GM12878 (cell line): ENCODE data around the gene MAF. TPM values are rescaled to one million over a fixed set of nuclear protein-coding genes. Genes with fewer than 3 reads are reported as not detected.

Experiments
- ATAC-seq: fragments of 200-7000 bp; cut with Tn5 transposase; 3 replicates; pipeline ENCODE4 v1.9.1; 2020; ENCODE audit warnings: mild to moderate bottlenecking, moderate library complexity
- BruUV-seq: library from RNA; stranded (reverse); fragments of 400-500 nt; replicated peaks from 2 replicates; lab custom pipeline; 2021; lab: Mats Ljungman, UMichigan
- CTCF ChIA-PET: fragments of 300-600 bp; sonication (Branson Sonifier 250); formaldehyde crosslinking; extraction: SDS; loops from one replicate; lab custom pipeline; 2021; ENCODE audit warnings: inconsistent platforms; lab: Yijun Ruan, JAX
- POLR2A ChIA-PET: fragments of 350-600 bp; formaldehyde crosslinking; extraction: SDS; loops from one replicate; lab custom pipeline; 2021; ENCODE audit warnings: inconsistent platforms; lab: Charles Lee
- RAD21 ChIA-PET: fragments of 300-600 bp; sonication (Branson Sonifier 250); formaldehyde crosslinking; loops from one replicate; lab custom pipeline; 2023; ENCODE audit warnings: antibody characterized with exemption; ENCODE audit not compliant: unreplicated experiment; lab: Charles Lee
- SMC1A ChIA-PET: fragments of 300-600 bp; sonication (Branson Sonifier 250); formaldehyde crosslinking; loops from one replicate; lab custom pipeline; 2023; ENCODE audit not compliant: unreplicated experiment, uncharacterized antibody; lab: Charles Lee
- DNase-seq: peaks from one replicate; pipeline ENCODE4 v3.0.0-alpha.2; 2011; ENCODE audit warnings: low read depth, low spot score
- FAIRE-seq: peaks from 3 replicates; lab custom pipeline; 2011; peaks lifted over from hg19 to GRCh38; lab: Jason Lieb, UNC
- H2AFZ ChIP-seq: 2 replicates; pipeline ENCODE4 v1.6.0; 2011; ENCODE audit warnings: low read depth, low read length, control low read depth; ENCODE audit not compliant: control insufficient read depth
- H3K27ac ChIP-seq: 2 replicates; pipeline ENCODE4 v1.5.1; 2011; ENCODE audit warnings: control low read depth; ENCODE audit not compliant: control insufficient read depth, insufficient read depth
- H3K27me3 ChIP-seq, 2 experiments: replicated peaks in 1 of 2; 2 replicates each; pipeline versions ENCODE4 v1.6.0 to v1.6.1; 2011; ENCODE audit warnings: low read length in 1 of 2; ENCODE audit not compliant: control insufficient read depth in 2 of 2, insufficient read depth in 2 of 2
- H3K36me3 ChIP-seq, 2 experiments: 2 replicates each; pipeline ENCODE4 v1.5.1; 2011; ENCODE audit warnings: low read length in 1 of 2; ENCODE audit not compliant: control insufficient read depth in 2 of 2, insufficient read depth in 2 of 2
- H3K4me1 ChIP-seq: 2 replicates; pipeline ENCODE4 v1.6.1; 2011; ENCODE audit warnings: mild to moderate bottlenecking, low read length, moderate library complexity, mixed read lengths; ENCODE audit not compliant: control insufficient read depth, insufficient read depth
- H3K4me2 ChIP-seq: 2 replicates; pipeline ENCODE4 v1.6.0; 2011; ENCODE audit warnings: control low read depth; ENCODE audit not compliant: control insufficient read depth, insufficient read depth
- H3K4me3 ChIP-seq: fragments of 200-600 bp; sonication (generic); 2 replicates; pipeline ENCODE4 v1.5.1; 2016
- H3K79me2 ChIP-seq: 2 replicates; pipeline ENCODE4 v1.6.0; 2011; ENCODE audit warnings: low read length; ENCODE audit not compliant: control insufficient read depth, insufficient read depth
- H3K9ac ChIP-seq: 2 replicates; pipeline ENCODE4 v1.8.0; 2011; ENCODE audit warnings: low read length, control low read depth, mixed read lengths; ENCODE audit not compliant: control insufficient read depth, insufficient read depth
- H3K9me3 ChIP-seq: replicated peaks from 3 replicates; pipeline ENCODE4 v1.5.1; 2011; ENCODE audit warnings: mild to moderate bottlenecking, low read length; ENCODE audit not compliant: control insufficient read depth, insufficient read depth
- H4K20me1 ChIP-seq: 2 replicates; pipeline ENCODE4 v1.6.0; 2011; ENCODE audit not compliant: control insufficient read depth, insufficient read depth
- CBFB ChIP-seq: IDR thresholded peaks from 2 replicates; pipeline ENCODE4 v1.6.1; 2016; ENCODE audit warnings: antibody characterized with exemption, low read depth
- DPF2 ChIP-seq: fragments of 450-650 bp; IDR thresholded peaks from 2 replicates; pipeline ENCODE4 v1.6.1; 2017; ENCODE audit warnings: mild to moderate bottlenecking
- EP300 ChIP-seq, 2 experiments: fragments of 150-350 bp in 1 of 2; IDR thresholded peaks; 2 replicates each; pipeline ENCODE4 v1.6.1; 2011 to 2012; ENCODE audit warnings: low read depth in 2 of 2, low read length in 2 of 2, borderline replicate concordance in 1 of 2, improper control_type of control experiment in 1 of 2, inconsistent platforms in 1 of 2; ENCODE audit not compliant: control insufficient read depth in 1 of 2
- ESRRA ChIP-seq: IDR thresholded peaks from 2 replicates; pipeline ENCODE4 v1.6.1; 2012; ENCODE audit warnings: mild to moderate bottlenecking, low read length, improper control_type of control experiment
- NFYB ChIP-seq: IDR thresholded peaks from 2 replicates; pipeline ENCODE4 v1.6.1; 2011; ENCODE audit warnings: low read depth, mild to moderate bottlenecking, low read length, improper control_type of control experiment, moderate library complexity; ENCODE audit not compliant: insufficient read depth
- NR2F1 ChIP-seq: fragments of 450-650 bp; conservative IDR thresholded peaks from 2 replicates; pipeline ENCODE4 v1.6.1; 2017; ENCODE audit warnings: mild to moderate bottlenecking
- PAX5 ChIP-seq: IDR thresholded peaks from 2 replicates; pipeline ENCODE4 v1.6.1; 2011; ENCODE audit warnings: low read depth, low read length, borderline replicate concordance
- POU2F2 ChIP-seq: IDR thresholded peaks from 3 replicates; pipeline ENCODE4 v1.6.1; 2011; ENCODE audit warnings: low read depth, mild to moderate bottlenecking, low read length, borderline replicate concordance
- RCOR1 ChIP-seq: conservative IDR thresholded peaks from 2 replicates; pipeline ENCODE4 v1.6.1; 2012; ENCODE audit warnings: low read depth, low read length, improper control_type of control experiment
- RELA ChIP-seq: fragments of 450-650 bp; IDR thresholded peaks from 2 replicates; pipeline ENCODE4 v1.8.0; 2014; ENCODE audit warnings: borderline replicate concordance; ENCODE audit not compliant: partially characterized antibody
- TCF7 ChIP-seq: IDR thresholded peaks from 2 replicates; pipeline ENCODE4 v1.6.1; 2014; ENCODE audit warnings: antibody characterized with exemption, borderline replicate concordance
- ZBTB11 ChIP-seq: fragments of 450-650 bp; formaldehyde crosslinking; IDR thresholded peaks from 2 replicates; pipeline ENCODE4 v1.5.0; 2022; ENCODE audit warnings: mild to moderate bottlenecking, missing genetic modification characterization
- ZBTB4 ChIP-seq: fragments of 450-650 bp; formaldehyde crosslinking; IDR thresholded peaks from 2 replicates; pipeline ENCODE4 v1.4.0; 2022; ENCODE audit warnings: mild to moderate bottlenecking, moderate library complexity
- WGBS: methylation state at CpG from one replicate; pipeline ENCODE4 v1.1.6; 2016; ENCODE audit warnings: low lambda C conversion rate; ENCODE audit not compliant: insufficient replicate concordance, insufficient coverage; ENCODE audit errors: missing lambda C conversion rate; 5-methylcytosine and 5-hydroxymethylcytosine counted together
- in situ Hi-C: fragments of 300-500 bp; cut with MboI; formaldehyde crosslinking; loops from 9 replicates; pipeline ENCODE4 v1.14.3; 2018; ENCODE audit warnings: mixed read lengths
- intact Hi-C: fragments of 100-400 bp; cut with micrococcal nuclease; formaldehyde crosslinking; loops from one replicate; pipeline ENCODE4 v1.14.2; 2022; ENCODE audit not compliant: unreplicated experiment
- polyA plus RNA-seq, 11 experiments: library from polyadenylated mRNA; depleted of rRNA in 4 of 11; unstranded in 6 of 11; stranded (reverse) in 5 of 11; fragments of >200 nt; fragmentation: Nextera tagmentation in 4 of 11; fragmentation: Illumina TruSeq in 1 of 11; extraction: Ambion mirVana in 4 of 11; extraction: Trizol in 1 of 11; gene quantifications; 1 replicate in 1 of 11; 2 replicates in 10 of 11; pipeline versions ENCODE4 v1.2.1 to v1.2.3, GENCODE V29; 2011 to 2016; ENCODE audit warnings: inconsistent platforms in 2 of 11, missing spikeins in 2 of 11, low read depth in 1 of 11
- total RNA-seq, 4 experiments: library from RNA; depleted of rRNA in 3 of 4; stranded (reverse); fragments of >200 nt in 3 of 4; fragmentation: Illumina TruSeq in 1 of 4; extraction: Trizol in 1 of 4; gene quantifications; 2 replicates each; pipeline versions ENCODE4 v1.2.1 to v1.2.3, GENCODE V29; 2013 to 2021
- TF ChIP-seq, protein P1 (sequence below): fragments of 450-650 bp; IDR thresholded peaks from 2 replicates; pipeline ENCODE4 v1.6.1; 2017; ENCODE audit warnings: borderline replicate concordance

Gene MAF
- total and polyA plus RNA-seq, 10 of the 15 experiments (the other 5 are each of a cell fraction or from before 2014, with no cell fraction given), result 0.03 to 0.13 TPM; not detected in 8

DNA sequence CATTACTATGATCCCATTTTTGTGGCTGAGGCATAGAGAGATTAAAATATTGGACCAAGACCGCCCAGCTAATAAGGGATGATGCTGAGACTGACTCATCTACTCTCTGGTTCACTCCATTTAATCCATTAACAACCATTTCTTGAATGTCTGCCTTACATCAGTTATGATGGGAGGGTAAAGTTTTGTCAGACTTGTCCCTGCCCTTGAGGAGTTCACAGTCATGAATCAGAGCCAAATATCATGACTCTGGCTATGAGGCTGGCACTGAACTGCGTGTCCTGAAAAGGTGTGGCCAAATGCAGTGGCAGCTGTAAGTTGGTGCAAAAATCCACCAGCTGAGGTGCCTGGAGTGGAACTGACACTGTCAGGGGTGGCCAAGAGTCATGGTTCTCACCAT is 35.0 kb upstream of the MAF start (continued):
- TF ChIP-seq PAX5, result no peak
- TF ChIP-seq ZBTB4 (CRISPR knock-in tag), result no peak

DNA sequence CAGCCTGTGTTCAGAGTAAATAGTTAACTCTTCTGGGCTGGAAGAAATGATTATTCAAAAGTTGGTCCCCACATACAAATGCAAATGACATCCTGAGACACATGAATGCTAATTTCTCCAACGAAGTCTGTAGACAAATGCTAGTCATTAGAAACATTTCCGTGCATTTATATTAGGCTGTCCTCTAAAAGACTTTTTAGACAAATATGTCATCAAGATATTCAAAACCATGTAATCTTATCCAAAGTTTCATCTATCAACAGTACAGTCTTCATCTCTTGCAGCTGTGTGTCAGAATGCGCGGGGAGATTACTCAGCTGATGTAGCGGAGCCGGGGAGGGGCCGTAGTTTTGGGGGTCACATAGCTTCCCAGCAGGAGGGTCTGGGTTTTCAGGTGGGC is 33.8 kb upstream of the MAF start:
- no peaks in the 10 kb centered on the region for H3K36me3 ChIP-seq
- H3K4me1 ChIP-seq, result no peaks in the 10 kb centered on the region
- ChIA-PET SMC1A (no interaction called here), POLR2A (no interaction called here), CTCF (no interaction called here), RAD21 (no interaction called here)
- TF ChIP-seq EP300 (IDR thresholded peaks at IDR 0.05; ENCODE audit: borderline replicate concordance in 1 of 2, control insufficient read depth in 1 of 2, low read depth in 2 of 2, low read length in 2 of 2), result no peak
- TF ChIP-seq POU2F2, result no peak
- no peak for TF ChIP-seq ZBTB11 (CRISPR knock-in tag)
- no peak for TF ChIP-seq ESRRA
- TF ChIP-seq TCF7, result no peak
- TF ChIP-seq, protein P1, sequence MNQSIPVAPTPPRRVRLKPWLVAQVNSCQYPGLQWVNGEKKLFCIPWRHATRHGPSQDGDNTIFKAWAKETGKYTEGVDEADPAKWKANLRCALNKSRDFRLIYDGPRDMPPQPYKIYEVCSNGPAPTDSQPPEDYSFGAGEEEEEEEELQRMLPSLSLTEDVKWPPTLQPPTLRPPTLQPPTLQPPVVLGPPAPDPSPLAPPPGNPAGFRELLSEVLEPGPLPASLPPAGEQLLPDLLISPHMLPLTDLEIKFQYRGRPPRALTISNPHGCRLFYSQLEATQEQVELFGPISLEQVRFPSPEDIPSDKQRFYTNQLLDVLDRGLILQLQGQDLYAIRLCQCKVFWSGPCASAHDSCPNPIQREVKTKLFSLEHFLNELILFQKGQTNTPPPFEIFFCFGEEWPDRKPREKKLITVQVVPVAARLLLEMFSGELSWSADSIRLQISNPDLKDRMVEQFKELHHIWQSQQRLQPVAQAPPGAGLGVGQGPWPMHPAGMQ, result no peak
- TF ChIP-seq DPF2, result no peak
- TF ChIP-seq CBFB, result no peak
- TF ChIP-seq RCOR1, result no peak
- TF ChIP-seq RELA, result no peak
- no peak for TF ChIP-seq NFYB
- TF ChIP-seq NR2F1, result no peak
- H3K4me2 ChIP-seq, result no peak overlapping the region
- H2AFZ ChIP-seq, result no peak overlapping the region
- WGBS, result 61% methylated on average over 7 of the region's 7 CpGs
- no peaks in the 10 kb centered on the region for H3K27me3 ChIP-seq
- intact Hi-C loops (no loop called here), in situ Hi-C loops (no loop called here)
- H3K9ac ChIP-seq, result no peak overlapping the region
- H3K27ac ChIP-seq, result no peak overlapping the region
- ATAC-seq (no peak), DNase-seq (no peak), FAIRE-seq (no peak)
- H3K79me2 ChIP-seq, result no peaks in the 10 kb centered on the region
- H4K20me1 ChIP-seq, result no peaks in the 10 kb centered on the region
- no peak overlapping the region for H3K4me3 ChIP-seq
- BruUV-seq, result no TSS peak
- H3K9me3 ChIP-seq, result no peaks in the 10 kb centered on the region; the same call in 2 of the 3 replicates
